Measurements from ENCODE around the gene LYRM2. TPM values are rescaled to one million over a fixed set of nuclear protein-coding genes. Genes with fewer than 3 reads are reported as not detected.

Gene LYRM2
- total and polyA plus RNA-seq, 2 of the 8 experiments (the other 6 are each of a cell fraction or from before 2014, with no cell fraction given) = 7.3 to 25.7 TPM

DNA sequence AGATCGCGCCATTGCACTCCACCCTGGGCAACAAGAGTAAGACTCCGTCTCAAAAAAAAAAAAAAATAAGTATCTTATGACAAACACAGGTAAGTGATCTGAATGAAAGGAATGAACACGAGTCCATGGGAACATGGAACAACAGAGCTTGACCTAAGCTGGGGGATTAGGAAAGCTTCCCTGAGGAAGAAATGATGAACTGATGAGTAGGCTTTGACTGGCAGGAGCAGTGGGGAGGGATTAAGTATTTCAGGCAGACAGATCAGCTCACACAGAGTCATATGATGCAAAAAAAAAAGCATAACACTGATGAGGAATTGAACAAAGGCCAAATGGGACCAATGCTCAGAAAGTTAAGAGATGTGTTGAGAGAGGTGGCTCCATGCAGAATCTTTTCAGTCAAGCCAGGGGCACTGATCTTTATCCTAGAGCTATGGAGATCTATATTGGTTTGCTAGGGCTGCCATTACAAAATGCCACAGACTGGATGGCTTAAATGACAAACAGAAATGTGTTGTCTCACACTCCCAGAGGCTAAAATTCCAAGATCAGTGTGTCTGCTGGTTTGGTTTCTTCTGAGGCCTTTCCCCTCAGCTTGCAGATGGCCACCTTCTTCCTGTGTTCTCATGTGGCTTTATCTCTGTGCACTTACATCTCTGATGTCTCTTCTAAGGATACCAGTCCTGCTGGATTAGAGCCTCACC is 120.0 kb downstream of the LYRM2 start:
- H3K4me2 ChIP-seq (ENCODE audit: insufficient read depth in 1 of 2, low read depth in 2 of 2, low read length in 2 of 2) = no peak overlapping the region
- H3K23me2 ChIP-seq (ENCODE audit: low read depth, low read length) = no peaks in the 10 kb centered on the region
- no peak overlapping the region for H2BK5ac ChIP-seq (ENCODE audit: low read depth, low read length)
- no peak overlapping the region for H2BK120ac ChIP-seq (replicated peaks; ENCODE audit: low read depth, low read length)
- H3K14ac ChIP-seq (ENCODE audit: insufficient read length) = no peak overlapping the region
- H3K9ac ChIP-seq (replicated peaks in 1 of 4; ENCODE audit: extremely low read depth in 1 of 4, low read depth in 3 of 4, low read length in 3 of 4) = no peak overlapping the region
- H4K5ac ChIP-seq (ENCODE audit: insufficient read length, low read depth, low read length) = no peak overlapping the region
- H2BK12ac ChIP-seq (ENCODE audit: low read depth, low read length) = no peak overlapping the region
- DNase-seq (ENCODE audit: low read depth in 1 of 2, low spot score in 2 of 2) (no peak), FAIRE-seq (no peak)
- no peak overlapping the region for H4K91ac ChIP-seq (replicated peaks; ENCODE audit: insufficient read length, low read length)
- H2BK15ac ChIP-seq (ENCODE audit: low read length) = no peak overlapping the region
- no peaks in the 10 kb centered on the region; a peak in 2 of 7 replicates for H3K27me3 ChIP-seq (replicated peaks in 1 of 4; ENCODE audit: control insufficient read depth in 3 of 4, extremely low read depth in 1 of 4, insufficient read depth in 3 of 4, low read length in 3 of 4)
- H2BK20ac ChIP-seq (ENCODE audit: low read length) = no peak overlapping the region
- 93% methylated on average over 3 of the region's 4 CpGs; no CpG with 5 or more reads in 1 of the 2 experiments for WGBS, 2 experiments (ENCODE audit: extremely low coverage in 1 of 2, insufficient coverage in 1 of 2, insufficient read length in 1 of 2, insufficient replicate concordance in 2 of 2, low coverage in 1 of 2, low lambda C conversion rate in 2 of 2, missing lambda C conversion rate in 1 of 2)
- H3K56ac ChIP-seq (replicated peaks; ENCODE audit: insufficient read length, low read depth, low read length) = no peak overlapping the region
- H3K4me3 ChIP-seq (ENCODE audit: extremely low read depth in 1 of 4, insufficient read depth in 2 of 4, low read depth in 3 of 4, low read length in 4 of 4) = no peak overlapping the region
- H2AK5ac ChIP-seq (ENCODE audit: low read depth, low read length) = no peak overlapping the region
- H3K18ac ChIP-seq (ENCODE audit: extremely low read depth, low read length) = no peak overlapping the region
- no peaks in the 10 kb centered on the region for H3K36me3 ChIP-seq (ENCODE audit: control insufficient read depth in 2 of 4, insufficient read depth in 4 of 4, low read length in 3 of 4)
- H3K27ac ChIP-seq (ENCODE audit: low read depth, low read length) = no peak overlapping the region
- H4K20me1 ChIP-seq (replicated peaks in 1 of 2; ENCODE audit: control insufficient read depth in 1 of 2, insufficient read depth in 2 of 2, low read length in 2 of 2) = no peaks in the 10 kb centered on the region
- H4K8ac ChIP-seq (ENCODE audit: extremely low read depth, insufficient read depth, low read length) = no peak overlapping the region
- no peaks in the 10 kb centered on the region for H3K79me2 ChIP-seq (ENCODE audit: control insufficient read depth in 1 of 2, insufficient read depth in 2 of 2, low read length in 2 of 2)
- H3K4me1 ChIP-seq (replicated peaks in 1 of 4; ENCODE audit: control insufficient read depth in 3 of 4, insufficient read depth in 4 of 4, low read length in 3 of 4) = no peaks in the 10 kb centered on the region
- H3K23ac ChIP-seq (ENCODE audit: insufficient read length) = no peak overlapping the region
- H3K9me3 ChIP-seq (ENCODE audit: insufficient read depth in 2 of 2, low read depth in 1 of 2, low read length in 1 of 2) = no peaks in the 10 kb centered on the region
- TF ChIP-seq YY1 (IDR thresholded peaks at IDR 0.05; ENCODE audit: low read depth, low read length) (no peak), JUND (IDR thresholded peaks at IDR 0.05; ENCODE audit: low read length) (no peak), PHF8 (conservative IDR thresholded peaks at IDR 0.05; ENCODE audit: low read depth, low read length) (no peak), E2F6 (IDR thresholded peaks at IDR 0.05) (no peak)
- H3K4ac ChIP-seq (replicated peaks; ENCODE audit: insufficient read length, low read depth, low read length) = no peak overlapping the region
- ChIA-PET CTCF (ENCODE audit: partially characterized antibody) (interaction anchor here (0.8 to 1.4 kb wide), 3 partner anchors 10 to 18 kb away, joined by 3 to 5 read pairs (median 3); no protein-coding TSS in a partner anchor), POLR2A (ENCODE audit: partially characterized antibody) (no interaction called here)
- H3K79me1 ChIP-seq (ENCODE audit: low read depth, low read length) = no peaks in the 10 kb centered on the region
- no peak overlapping the region for H2AFZ ChIP-seq (ENCODE audit: low read length)
